Measurements from ENCODE around the gene COL19A1.

COL19A1 gene

DNA sequence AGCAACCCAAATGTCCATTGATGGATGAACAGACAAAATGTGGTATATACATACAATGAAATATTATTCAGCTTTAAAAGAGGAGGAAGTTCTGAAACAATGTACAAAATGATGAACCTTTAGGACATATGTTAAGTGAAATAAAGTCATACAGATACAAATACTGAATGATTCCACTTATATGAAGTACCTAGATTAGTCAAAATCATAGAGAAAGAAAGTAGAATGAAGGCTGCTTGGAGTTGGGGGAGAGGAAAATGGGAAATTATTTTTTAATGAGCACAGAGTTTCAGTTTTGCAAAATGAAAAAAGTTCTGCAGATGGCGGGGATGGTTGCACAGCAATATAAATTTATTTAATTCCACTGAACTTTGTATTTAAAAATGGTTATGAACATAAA lies 12.4 kb downstream of the COL19A1 start:
- Histone ChIP-seq H3K4me3 (no peak overlapping the region), H3K27ac (no peak overlapping the region)
- no peak for DNase-seq (ENCODE audit: low spot score)
- TF ChIP-seq, protein P1, sequence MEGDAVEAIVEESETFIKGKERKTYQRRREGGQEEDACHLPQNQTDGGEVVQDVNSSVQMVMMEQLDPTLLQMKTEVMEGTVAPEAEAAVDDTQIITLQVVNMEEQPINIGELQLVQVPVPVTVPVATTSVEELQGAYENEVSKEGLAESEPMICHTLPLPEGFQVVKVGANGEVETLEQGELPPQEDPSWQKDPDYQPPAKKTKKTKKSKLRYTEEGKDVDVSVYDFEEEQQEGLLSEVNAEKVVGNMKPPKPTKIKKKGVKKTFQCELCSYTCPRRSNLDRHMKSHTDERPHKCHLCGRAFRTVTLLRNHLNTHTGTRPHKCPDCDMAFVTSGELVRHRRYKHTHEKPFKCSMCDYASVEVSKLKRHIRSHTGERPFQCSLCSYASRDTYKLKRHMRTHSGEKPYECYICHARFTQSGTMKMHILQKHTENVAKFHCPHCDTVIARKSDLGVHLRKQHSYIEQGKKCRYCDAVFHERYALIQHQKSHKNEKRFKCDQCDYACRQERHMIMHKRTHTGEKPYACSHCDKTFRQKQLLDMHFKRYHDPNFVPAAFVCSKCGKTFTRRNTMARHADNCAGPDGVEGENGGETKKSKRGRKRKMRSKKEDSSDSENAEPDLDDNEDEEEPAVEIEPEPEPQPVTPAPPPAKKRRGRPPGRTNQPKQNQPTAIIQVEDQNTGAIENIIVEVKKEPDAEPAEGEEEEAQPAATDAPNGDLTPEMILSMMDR (IDR thresholded peaks at IDR 0.05): no peak

DNA sequence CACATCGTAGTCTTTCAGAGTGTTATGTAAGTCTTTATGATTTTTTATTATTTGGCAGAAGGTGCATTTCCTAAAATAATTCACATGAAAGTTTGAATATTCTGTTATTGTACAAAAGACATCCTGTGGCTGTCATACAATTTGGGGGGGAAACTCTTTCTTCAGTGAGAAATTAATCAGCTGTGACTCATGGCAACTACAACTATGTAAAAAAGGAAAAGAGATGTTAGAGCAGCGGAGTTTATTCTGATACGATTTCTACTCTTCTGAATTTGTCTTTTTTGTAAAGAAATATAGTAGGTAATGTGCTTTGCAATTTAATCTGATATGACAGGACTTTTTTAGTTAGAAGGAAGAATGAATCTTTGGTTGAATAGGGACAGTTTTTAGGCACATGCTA lies 14.2 kb downstream of the COL19A1 start:
- TF ChIP-seq, protein P1 (IDR thresholded peaks at IDR 0.05): no peak
- Histone ChIP-seq H3K4me3 (no peak overlapping the region), H3K27ac (no peak overlapping the region)
- no peak for DNase-seq (ENCODE audit: low spot score)

DNA sequence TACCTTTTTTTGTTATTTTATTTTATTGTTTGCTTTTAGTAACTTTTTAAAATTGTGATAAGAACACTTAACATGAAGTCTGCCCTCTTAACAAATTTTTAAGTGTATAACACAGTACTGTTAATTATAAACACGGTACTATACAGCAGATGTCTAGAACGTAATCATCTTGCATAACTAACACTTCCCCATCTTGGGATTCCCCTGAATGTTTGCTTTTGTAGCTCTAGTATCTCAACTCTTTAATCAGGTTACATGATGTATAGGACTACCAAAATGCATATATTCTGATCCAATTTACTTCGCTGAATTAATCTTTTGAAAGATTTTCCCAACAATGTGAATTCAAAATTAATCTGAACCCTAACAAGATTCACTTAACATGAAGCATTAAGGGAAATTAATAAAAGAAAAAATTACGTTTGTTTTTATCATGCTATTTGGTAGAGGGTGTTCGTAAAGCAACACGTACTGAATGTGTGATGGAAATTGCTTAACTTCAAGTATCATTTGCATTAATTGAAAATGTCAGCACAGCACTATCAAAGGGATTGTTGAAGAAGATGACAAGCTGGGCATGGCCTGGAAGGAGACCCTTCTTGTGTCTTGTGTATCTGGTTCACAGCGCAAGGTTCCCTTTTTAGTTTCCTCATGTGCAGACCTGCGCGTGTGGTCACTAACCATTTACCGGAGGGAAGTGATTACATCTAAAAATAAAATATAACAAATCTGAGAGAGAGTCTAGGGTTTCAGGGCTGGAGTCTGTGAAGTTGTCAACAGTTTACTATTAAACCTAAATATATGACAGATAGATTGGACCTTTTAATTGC lies 15.2 kb downstream of the COL19A1 start:
- no peak overlapping the region for H3K4me3 ChIP-seq
- no peak overlapping the region for H3K27ac ChIP-seq
- TF ChIP-seq, protein P1 (IDR thresholded peaks at IDR 0.05): no peak

DNA sequence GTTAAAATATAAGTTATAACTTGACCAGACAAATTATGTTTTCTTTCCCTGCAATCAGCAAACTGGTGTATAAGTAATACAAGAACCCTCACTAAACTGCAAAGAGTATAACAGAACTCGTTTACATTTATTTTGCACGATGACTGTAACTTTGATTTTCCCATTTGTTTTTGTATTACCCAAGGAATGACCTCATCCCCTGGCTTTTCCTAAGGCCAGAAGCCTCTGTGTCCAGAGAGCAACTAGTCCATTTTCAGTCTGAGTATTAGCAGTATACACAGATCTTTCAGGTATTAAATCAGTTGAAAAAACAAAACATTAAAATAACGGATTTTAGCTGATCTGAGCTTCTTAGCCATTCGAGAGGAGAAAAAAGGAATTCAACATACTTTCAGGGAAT lies 17.2 kb downstream of the COL19A1 start:
- Histone ChIP-seq H3K4me3 (no peak overlapping the region), H3K27ac (no peak overlapping the region)
- TF ChIP-seq, protein P1 (IDR thresholded peaks at IDR 0.05): no peak
- no peak for DNase-seq (ENCODE audit: low spot score)

More for the DNA sequence above, 15.2 kb downstream of the COL19A1 start:
- no peak for DNase-seq (ENCODE audit: low spot score)

DNA sequence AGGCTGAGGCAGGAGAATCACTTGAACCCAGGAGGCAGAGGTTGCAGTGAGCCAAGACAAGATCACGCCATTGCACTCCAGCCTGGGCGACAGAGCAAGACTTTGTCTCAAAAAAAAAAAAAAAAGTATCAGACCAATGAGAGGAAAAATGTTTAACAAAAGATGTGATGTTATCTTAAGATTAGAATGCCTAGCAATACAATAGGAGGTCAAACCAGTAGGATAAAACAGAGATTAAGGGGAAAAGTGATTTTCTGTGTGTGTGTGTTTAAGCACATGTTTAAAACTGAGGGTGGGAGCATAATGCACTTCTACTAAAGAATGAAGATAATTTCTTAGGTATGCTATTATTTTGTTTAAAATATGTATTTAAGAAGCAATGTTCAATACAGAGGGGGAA lies 17.9 kb downstream of the COL19A1 start:
- TF ChIP-seq, protein P1 (IDR thresholded peaks at IDR 0.05): no peak
- DNase-seq (ENCODE audit: low spot score): no peak
- Histone ChIP-seq H3K4me3 (no peak overlapping the region), H3K27ac (no peak overlapping the region)

DNA sequence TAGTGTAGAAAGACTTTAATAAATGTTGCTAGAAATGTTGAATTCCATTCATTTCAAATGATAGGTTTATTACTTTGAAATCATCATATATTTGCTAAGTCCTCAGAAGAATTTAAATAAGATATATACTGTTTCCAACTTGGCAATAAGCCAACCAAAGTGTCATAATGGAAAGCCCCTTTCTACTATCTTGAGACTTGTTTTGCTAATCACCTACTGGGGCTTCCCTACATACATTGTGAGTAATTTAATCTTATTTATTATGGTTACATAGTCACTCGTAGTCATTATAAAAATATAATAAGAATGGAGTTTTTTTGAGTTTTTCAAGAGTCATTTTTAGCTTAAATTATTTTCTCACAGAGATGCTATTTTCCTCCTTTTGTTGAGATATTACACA lies 20.7 kb downstream of the COL19A1 start:
- Histone ChIP-seq H3K27ac (no peak overlapping the region), H3K4me3 (no peak overlapping the region)
- DNase-seq (ENCODE audit: low spot score): no peak
- TF ChIP-seq, protein P1 (IDR thresholded peaks at IDR 0.05): no peak

DNA sequence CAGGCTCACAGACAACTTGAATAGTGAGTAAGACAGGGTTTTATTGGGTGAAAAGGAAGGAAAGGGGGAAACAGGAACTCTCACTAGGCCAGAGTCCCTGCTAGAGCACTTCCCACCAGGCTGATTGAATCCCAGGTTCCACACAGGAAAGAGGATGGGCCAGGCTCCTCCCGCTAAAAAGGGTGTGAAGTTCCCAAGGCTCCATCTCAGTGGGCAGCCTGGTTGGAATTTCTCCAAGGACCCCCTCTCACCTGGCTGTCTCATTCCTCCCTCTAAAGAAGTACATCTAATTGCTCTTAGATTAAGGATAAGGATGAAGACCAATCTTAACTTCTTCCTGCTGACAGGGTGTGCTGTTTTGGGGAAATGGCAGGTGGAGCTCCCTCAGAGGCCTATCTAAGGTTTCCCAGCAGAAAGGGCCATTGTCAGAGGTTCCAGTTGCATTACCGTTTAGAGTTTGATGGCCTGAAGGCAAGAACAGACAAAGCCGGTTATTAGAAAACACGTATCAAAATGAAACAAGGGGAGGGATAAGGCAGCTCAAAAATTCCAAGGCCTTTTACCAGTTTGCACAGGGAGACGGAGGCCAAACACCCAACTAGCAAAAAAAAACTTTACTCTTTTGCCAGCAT lies 21.5 kb downstream of the COL19A1 start:
- DNase-seq (ENCODE audit: low spot score): no peak
- H3K4me3 ChIP-seq: no peak overlapping the region
- TF ChIP-seq, protein P1 (IDR thresholded peaks at IDR 0.05): no peak
- H3K27ac ChIP-seq: no peak overlapping the region
